ENCODE measurements around the gene YIF1A.
"Not testable (repeated sequence)": the region's sequence is repeated elsewhere in the genome, so short reads cannot be mapped to it uniquely, and the experiment has no call there.

YIF1A gene

DNA sequence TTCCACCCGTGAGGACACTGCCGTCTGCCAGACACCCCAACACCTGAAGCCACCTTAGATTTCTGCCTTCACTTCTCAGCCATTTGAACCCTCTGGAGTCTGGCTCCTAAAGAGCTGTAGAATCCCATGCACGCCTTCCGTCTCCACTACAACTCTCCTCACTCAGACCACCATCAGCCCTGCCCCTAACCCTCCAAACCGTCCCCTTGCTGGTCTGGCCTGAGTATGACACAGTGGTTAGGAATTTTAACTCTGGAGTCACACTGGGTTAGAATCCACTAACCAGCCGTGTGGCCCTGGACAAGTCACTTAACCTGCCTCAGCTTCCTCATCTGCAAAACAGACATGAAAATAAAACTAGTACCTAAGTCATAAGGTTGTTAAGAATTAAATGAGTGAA is 7.9 kb downstream of the YIF1A start:
- Histone ChIP-seq H3K9me3 (ENCODE audit: control insufficient read depth, insufficient read depth, low read depth, low read length) (no peaks in the 10 kb centered on the region), H3K27ac (ENCODE audit: low read depth, low read length) (no peak overlapping the region), H3K4me3 (ENCODE audit: low read depth, low read length) (no peak overlapping the region), H3K9ac (ENCODE audit: low read length) (no peak overlapping the region), H3K36me3 (ENCODE audit: control insufficient read depth, insufficient read depth, low read length) (peaks cover 24% of the 10 kb centered on the region), H3K27me3 (ENCODE audit: control insufficient read depth, insufficient read depth, low read length) (peaks cover 17% of the 10 kb centered on the region), H3K4me1 (ENCODE audit: control insufficient read depth, insufficient read depth, low read length) (peaks cover 25% of the 10 kb centered on the region)

DNA sequence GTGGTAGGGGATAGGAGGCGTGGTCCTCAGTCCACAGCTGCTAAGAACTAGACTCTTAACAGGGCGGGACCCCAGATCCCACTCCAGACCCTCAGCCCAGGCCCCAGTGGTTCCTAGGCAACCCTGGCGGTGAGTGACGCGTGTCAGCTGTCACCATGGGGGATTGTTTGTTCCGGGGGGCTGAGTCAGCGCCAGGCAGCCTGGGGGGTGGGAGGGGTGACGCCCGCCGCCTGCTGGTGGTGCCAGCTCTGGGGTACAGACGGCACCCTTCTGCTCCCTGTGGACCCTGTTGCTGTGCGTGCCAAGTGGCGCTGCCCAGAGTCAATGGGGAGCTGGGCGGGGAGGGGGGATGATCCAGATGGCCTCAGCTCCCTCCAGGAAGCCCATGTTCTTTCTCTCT is 8.5 kb downstream of the YIF1A start:
- Histone ChIP-seq H3K27me3 (ENCODE audit: control insufficient read depth, insufficient read depth, low read length) (peaks cover 17% of the 10 kb centered on the region), H3K27ac (ENCODE audit: low read depth, low read length) (no peak overlapping the region), H3K36me3 (ENCODE audit: control insufficient read depth, insufficient read depth, low read length) (peaks cover 24% of the 10 kb centered on the region)

DNA sequence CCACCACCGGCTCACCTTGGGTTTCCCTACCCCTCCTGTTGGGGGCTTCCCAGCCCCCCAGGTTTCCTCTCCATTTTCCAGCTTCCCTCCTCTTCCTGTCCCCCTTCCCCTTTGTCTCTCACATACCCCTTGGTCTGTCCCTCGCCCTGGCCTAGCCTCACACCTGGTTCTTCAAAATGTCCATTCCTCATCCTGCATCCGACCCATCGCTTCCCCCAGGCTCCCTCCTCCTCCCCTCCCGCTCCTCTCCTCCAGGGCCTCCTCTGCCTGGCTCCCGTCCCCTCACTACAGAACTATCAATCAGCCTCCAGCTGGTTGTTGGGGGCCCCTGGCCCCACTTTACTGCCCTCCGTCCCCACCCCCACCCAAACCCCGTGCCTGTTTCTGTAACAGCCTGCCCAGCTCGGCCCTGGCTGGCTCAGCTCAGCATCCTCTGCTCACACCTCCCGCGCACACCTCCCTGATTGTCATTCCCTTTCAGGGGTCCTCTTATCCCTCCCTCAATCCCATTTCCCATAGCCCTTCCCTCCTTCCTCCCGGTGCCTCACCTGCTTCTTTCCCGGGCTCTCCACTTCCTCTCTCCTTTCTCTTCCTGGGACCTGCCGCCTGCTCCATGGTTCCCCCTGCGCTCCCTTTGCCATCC is 9.7 kb downstream of the YIF1A start:
- Histone ChIP-seq H3K27me3 (ENCODE audit: control insufficient read depth, insufficient read depth, low read length) (peaks cover 17% of the 10 kb centered on the region), H3K4me1 (ENCODE audit: control insufficient read depth, insufficient read depth, low read length) (peaks cover 25% of the 10 kb centered on the region), H3K27ac (ENCODE audit: low read depth, low read length) (no peak overlapping the region), H3K9me3 (ENCODE audit: control insufficient read depth, insufficient read depth, low read depth, low read length) (no peaks in the 10 kb centered on the region), H3K9ac (ENCODE audit: low read length) (no peak overlapping the region), H3K36me3 (ENCODE audit: control insufficient read depth, insufficient read depth, low read length) (peaks cover 22% of the 10 kb centered on the region), H3K4me3 (ENCODE audit: low read depth, low read length) (peak overlapping the region; percentile 9; the same call in 1 of the 2 replicates)

More for the DNA sequence above, 8.5 kb downstream of the YIF1A start:
- H3K4me1 ChIP-seq (ENCODE audit: control insufficient read depth, insufficient read depth, low read length) = peaks cover 25% of the 10 kb centered on the region
- H3K4me3 ChIP-seq (ENCODE audit: low read depth, low read length) = no peak overlapping the region
- H3K9ac ChIP-seq (ENCODE audit: low read length) = no peak overlapping the region
- no peaks in the 10 kb centered on the region for H3K9me3 ChIP-seq (ENCODE audit: control insufficient read depth, insufficient read depth, low read depth, low read length)

DNA sequence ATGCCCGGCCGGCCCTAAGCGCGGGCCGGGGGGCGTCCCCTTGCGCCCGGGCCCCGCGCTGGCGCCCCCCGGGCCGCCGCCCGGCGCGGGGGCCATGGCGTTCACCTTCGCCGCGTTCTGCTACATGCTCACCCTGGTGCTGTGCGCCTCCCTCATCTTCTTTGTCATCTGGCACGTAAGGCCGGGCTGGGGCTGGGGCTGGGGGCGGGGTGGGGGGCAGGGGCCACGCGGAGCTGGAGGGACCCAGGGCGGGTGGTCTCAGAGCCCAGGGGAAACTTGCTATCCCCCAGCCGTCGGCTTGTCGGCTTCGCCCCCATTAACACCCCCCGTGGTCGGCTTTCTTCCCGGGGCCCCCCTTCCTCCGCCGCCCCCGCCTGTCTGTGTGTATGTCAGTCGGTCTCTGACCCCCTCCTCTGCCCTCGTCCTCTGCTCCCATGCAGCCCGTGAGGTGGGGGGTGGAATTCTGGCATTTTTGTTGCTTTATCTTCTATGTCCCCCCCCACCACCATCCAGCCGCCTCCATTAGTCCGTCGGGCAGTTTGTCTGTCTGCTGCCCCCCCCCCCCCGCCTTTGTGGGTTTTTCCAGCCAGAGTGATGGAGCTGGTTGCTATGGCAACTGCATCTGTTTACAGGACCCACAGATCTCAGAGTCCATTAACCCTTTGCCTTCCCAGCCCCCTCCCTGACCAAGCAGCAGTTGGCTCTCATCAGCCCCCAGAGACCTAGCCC is 10.4 kb downstream of the YIF1A start:
- peaks cover 17% of the 10 kb centered on the region for H3K27me3 ChIP-seq (ENCODE audit: control insufficient read depth, insufficient read depth, low read length)
- H3K9me3 ChIP-seq (ENCODE audit: control insufficient read depth, insufficient read depth, low read depth, low read length) = no peaks in the 10 kb centered on the region
- peak overlapping the region; percentile 50 for H3K4me3 ChIP-seq (ENCODE audit: low read depth, low read length)
- H3K4me1 ChIP-seq (ENCODE audit: control insufficient read depth, insufficient read depth, low read length) = peaks cover 25% of the 10 kb centered on the region
- H3K9ac ChIP-seq (ENCODE audit: low read length) = no peak overlapping the region
- no peak overlapping the region for H3K27ac ChIP-seq (ENCODE audit: low read depth, low read length)
- H3K36me3 ChIP-seq (ENCODE audit: control insufficient read depth, insufficient read depth, low read length) = peaks cover 27% of the 10 kb centered on the region

DNA sequence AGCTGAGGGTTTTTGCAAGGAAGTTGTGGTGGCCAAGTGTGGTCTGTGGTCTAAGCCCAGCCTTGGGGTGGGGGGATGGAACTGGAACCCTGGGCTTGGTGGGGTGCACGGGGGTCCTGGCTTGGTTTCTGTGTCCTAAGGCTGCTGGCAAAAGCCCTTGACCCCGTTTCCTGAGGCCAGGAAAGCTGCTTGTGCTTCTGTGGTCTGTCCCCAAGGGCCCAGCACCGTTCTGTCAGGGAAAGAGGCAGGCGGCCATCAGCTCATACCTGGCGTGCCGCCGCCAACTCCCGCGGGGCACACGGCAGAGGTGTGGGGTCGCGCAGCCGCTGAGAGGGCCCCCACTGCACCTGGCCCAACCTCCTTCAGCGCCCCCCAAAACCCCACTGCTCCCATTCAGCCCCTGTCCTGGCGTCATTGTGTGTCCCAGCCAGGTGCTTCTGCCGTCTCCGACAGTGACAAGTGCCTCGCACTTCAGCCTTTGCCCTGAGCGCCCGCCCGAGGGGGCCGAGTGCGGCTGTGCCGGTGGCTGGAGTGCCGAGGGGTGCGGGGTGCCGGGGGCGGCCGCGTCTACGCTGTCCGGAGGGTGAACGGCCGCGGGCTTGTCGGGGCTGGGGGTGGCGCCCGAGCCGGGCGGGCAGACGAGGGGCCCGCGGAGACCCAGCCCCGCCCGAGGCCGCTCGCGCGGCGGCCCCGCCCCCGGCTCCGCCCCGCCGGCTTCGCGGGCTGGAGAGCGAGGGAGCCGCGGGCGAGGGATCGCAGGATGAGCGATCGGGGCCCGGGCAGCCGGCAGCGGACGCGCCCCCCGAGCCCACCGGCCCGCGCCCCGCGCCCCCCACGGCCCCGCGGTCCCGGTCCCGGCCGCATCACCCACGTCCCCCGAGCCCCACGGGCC is 11.2 kb downstream of the YIF1A start, which contains the start of gene CNIH2:
Gene CNIH2, plus strand, starts transcription at position 705 of the 892 bp plus-strand sequence. CDS start 282 bp downstream, outside the sequence.
- Histone ChIP-seq H3K27me3 (ENCODE audit: control insufficient read depth, insufficient read depth, low read length) (peaks cover 17% of the 10 kb centered on the region), H3K4me3 (ENCODE audit: low read depth, low read length) (peak within 1 kb of the TSS; percentile 69), H3K27ac (ENCODE audit: low read depth, low read length) (no peak within 1 kb of the TSS), H3K4me1 (ENCODE audit: control insufficient read depth, insufficient read depth, low read length) (peaks cover 24% of the 10 kb centered on the region), H3K36me3 (ENCODE audit: control insufficient read depth, insufficient read depth, low read length) (peaks cover 36% of the 10 kb centered on the region), H3K9ac (ENCODE audit: low read length) (peak within 1 kb of the TSS; percentile 35), H3K9me3 (ENCODE audit: control insufficient read depth, insufficient read depth, low read depth, low read length) (no peaks in the 10 kb centered on the region)

DNA sequence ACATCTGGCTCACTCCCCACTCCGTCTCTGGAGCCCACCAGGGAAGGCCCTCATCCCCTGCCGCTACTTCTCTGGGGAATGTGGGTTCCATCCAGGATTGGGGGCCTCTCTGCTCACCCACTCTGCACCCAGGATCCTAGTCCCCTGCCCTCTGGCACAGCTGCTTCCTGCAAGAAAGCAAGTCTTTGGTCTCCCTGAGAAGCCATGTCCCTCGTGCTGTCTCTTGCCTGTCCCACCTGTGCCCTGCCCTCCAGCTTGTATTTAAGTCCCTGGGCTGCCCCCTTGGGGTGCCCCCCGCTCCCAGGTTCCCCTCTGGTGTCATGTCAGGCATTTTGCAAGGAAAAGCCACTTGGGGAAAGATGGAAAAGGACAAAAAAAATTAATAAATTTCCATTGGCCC is 11.9 kb downstream of the YIF1A start:
- H3K27me3 ChIP-seq (ENCODE audit: control insufficient read depth, insufficient read depth, low read length) = peaks cover 17% of the 10 kb centered on the region
- peaks cover 21% of the 10 kb centered on the region for H3K4me1 ChIP-seq (ENCODE audit: control insufficient read depth, insufficient read depth, low read length)
- not testable (repeated sequence) for H3K4me3 ChIP-seq (ENCODE audit: low read depth, low read length); H3K9me3 ChIP-seq (ENCODE audit: control insufficient read depth, insufficient read depth, low read depth, low read length); H3K27ac ChIP-seq (ENCODE audit: low read depth, low read length); H3K9ac ChIP-seq (ENCODE audit: low read length)
- H3K36me3 ChIP-seq (ENCODE audit: control insufficient read depth, insufficient read depth, low read length) = peaks cover 42% of the 10 kb centered on the region

DNA sequence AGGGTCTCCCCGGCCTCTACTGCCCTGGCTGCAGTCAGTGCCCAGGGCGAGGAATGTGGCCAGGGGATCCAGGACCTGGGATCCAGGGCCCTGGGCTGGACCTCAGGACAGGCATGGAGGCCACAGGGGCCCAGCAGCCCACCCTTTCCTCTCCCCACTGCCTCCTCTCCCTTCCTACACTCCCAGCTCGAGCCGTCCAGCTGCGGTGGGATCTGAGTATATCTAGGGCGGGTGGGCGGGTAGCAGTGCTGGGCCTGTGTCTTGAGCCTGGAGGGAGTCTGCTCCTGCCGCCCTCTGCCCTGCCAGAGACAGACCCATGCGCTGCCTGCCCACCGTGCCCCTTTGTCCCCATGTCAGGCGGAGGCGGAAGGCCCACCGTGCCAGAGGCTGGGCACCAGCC is 12.3 kb downstream of the YIF1A start:
- H3K9me3 ChIP-seq (ENCODE audit: control insufficient read depth, insufficient read depth, low read depth, low read length); H3K27ac ChIP-seq (ENCODE audit: low read depth, low read length); H3K4me3 ChIP-seq (ENCODE audit: low read depth, low read length); H3K9ac ChIP-seq (ENCODE audit: low read length): not testable (repeated sequence)
- Histone ChIP-seq H3K36me3 (ENCODE audit: control insufficient read depth, insufficient read depth, low read length) (peaks cover 47% of the 10 kb centered on the region), H3K27me3 (ENCODE audit: control insufficient read depth, insufficient read depth, low read length) (peaks cover 17% of the 10 kb centered on the region), H3K4me1 (ENCODE audit: control insufficient read depth, insufficient read depth, low read length) (peaks cover 17% of the 10 kb centered on the region)

DNA sequence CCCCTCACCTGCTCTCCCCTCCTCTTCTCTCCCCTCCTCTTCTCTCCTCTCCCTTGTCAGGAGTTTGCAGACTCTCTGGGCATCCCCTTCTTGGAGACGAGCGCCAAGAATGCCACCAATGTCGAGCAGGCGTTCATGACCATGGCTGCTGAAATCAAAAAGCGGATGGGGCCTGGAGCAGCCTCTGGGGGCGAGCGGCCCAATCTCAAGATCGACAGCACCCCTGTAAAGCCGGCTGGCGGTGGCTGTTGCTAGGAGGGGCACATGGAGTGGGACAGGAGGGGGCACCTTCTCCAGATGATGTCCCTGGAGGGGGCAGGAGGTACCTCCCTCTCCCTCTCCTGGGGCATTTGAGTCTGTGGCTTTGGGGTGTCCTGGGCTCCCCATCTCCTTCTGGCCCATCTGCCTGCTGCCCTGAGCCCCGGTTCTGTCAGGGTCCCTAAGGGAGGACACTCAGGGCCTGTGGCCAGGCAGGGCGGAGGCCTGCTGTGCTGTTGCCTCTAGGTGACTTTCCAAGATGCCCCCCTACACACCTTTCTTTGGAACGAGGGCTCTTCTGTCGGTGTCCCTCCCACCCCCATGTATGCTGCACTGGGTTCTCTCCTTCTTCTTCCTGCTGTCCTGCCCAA is 12.8 kb downstream of the YIF1A start:
- Histone ChIP-seq H3K9ac (ENCODE audit: low read length) (no peak overlapping the region), H3K9me3 (ENCODE audit: control insufficient read depth, insufficient read depth, low read depth, low read length) (no peaks in the 10 kb centered on the region), H3K27ac (ENCODE audit: low read depth, low read length) (no peak overlapping the region), H3K27me3 (ENCODE audit: control insufficient read depth, insufficient read depth, low read length) (peaks cover 17% of the 10 kb centered on the region), H3K4me3 (ENCODE audit: low read depth, low read length) (no peak overlapping the region), H3K36me3 (ENCODE audit: control insufficient read depth, insufficient read depth, low read length) (peaks cover 48% of the 10 kb centered on the region), H3K4me1 (ENCODE audit: control insufficient read depth, insufficient read depth, low read length) (peaks cover 15% of the 10 kb centered on the region)

DNA sequence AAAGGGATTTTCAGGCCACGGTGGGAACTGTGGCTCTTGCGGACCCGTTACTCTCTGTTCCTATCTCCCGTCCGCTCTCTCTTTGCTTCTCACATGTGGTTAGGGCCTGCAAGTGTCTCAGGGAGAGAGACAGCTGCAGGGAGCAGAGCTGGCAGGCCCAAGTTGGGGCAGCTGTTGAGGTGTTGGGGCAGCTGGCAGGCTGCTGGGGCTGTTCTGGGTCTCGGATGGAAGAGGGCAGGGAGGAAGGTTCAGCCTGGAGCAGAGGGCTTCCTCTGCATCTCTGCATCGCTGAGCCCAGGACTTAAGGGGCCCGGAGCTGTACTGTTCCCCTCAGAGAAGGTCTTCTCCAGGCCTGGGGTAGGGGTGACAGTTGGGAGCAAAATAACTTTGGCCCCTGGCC is 13.5 kb downstream of the YIF1A start:
- Histone ChIP-seq H3K27ac (ENCODE audit: low read depth, low read length) (no peak overlapping the region), H3K4me3 (ENCODE audit: low read depth, low read length) (no peak overlapping the region), H3K9me3 (ENCODE audit: control insufficient read depth, insufficient read depth, low read depth, low read length) (no peaks in the 10 kb centered on the region), H3K36me3 (ENCODE audit: control insufficient read depth, insufficient read depth, low read length) (peaks cover 48% of the 10 kb centered on the region), H3K4me1 (ENCODE audit: control insufficient read depth, insufficient read depth, low read length) (peaks cover 12% of the 10 kb centered on the region), H3K9ac (ENCODE audit: low read length) (no peak overlapping the region), H3K27me3 (ENCODE audit: control insufficient read depth, insufficient read depth, low read length) (peaks cover 16% of the 10 kb centered on the region)

DNA sequence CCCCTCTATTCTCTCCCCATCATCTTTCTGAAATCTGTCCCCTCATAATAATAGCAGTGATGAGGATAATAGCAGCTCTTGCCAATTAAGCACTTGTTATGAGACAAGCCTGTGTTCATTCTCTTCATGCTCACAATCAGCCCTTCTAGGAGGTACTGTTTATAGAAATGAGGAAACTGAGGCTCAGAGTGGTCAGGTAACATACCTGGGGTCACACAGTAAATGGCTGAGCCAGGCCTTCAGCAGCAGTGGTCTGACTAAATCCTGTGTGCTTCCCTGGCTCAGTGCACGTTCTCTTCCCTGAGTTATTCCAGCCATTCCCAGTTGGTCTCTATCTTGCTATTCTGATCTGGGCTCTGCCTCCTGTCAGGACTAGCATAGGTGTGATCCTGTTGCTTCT is 14.7 kb downstream of the YIF1A start:
- Histone ChIP-seq H3K4me3 (ENCODE audit: low read depth, low read length) (no peak overlapping the region), H3K27me3 (ENCODE audit: control insufficient read depth, insufficient read depth, low read length) (peaks cover 4% of the 10 kb centered on the region; the same call in 1 of the 2 replicates), H3K9ac (ENCODE audit: low read length) (no peak overlapping the region), H3K4me1 (ENCODE audit: control insufficient read depth, insufficient read depth, low read length) (peaks cover 7% of the 10 kb centered on the region), H3K36me3 (ENCODE audit: control insufficient read depth, insufficient read depth, low read length) (peaks cover 48% of the 10 kb centered on the region), H3K27ac (ENCODE audit: low read depth, low read length) (no peak overlapping the region), H3K9me3 (ENCODE audit: control insufficient read depth, insufficient read depth, low read depth, low read length) (no peaks in the 10 kb centered on the region)

Data from HUES6 (cell line).